Activated naive CD8-positive, alpha-beta T cell (primary cell): ENCODE results near the gene SFI1.
"Not testable (repeated sequence)": the region's sequence is repeated elsewhere in the genome, so short reads cannot be mapped to it uniquely, and the experiment has no call there.

Experiments
- H3K27ac Mint-ChIP-seq: one replicate; pipeline ENCODE4 v1.8.0; 2021; ENCODE audit warnings: mixed read lengths
- H3K27me3 Mint-ChIP-seq: one replicate; pipeline ENCODE4 v1.8.0; 2021; ENCODE audit warnings: mixed read lengths
- H3K36me3 Mint-ChIP-seq: one replicate; pipeline ENCODE4 v1.8.0; 2021; ENCODE audit warnings: mixed read lengths
- H3K4me1 Mint-ChIP-seq: one replicate; pipeline ENCODE4 v1.8.0; 2021; ENCODE audit warnings: low read depth, mixed read lengths
- H3K4me3 Mint-ChIP-seq: one replicate; pipeline ENCODE4 v1.8.0; 2021; ENCODE audit warnings: mild to moderate bottlenecking, mixed read lengths
- H3K9me3 Mint-ChIP-seq: one replicate; pipeline ENCODE4 v1.8.0; 2021; ENCODE audit warnings: low read depth, mixed read lengths

Gene SFI1

GRCh38 chr22:31488346-31488883, 7.9 kb upstream of the SFI1 start:
- H3K27ac Mint-ChIP-seq = peak overlapping the region; percentile 92
- H3K27me3 Mint-ChIP-seq = no peaks in the 10 kb centered on the region
- H3K4me3 Mint-ChIP-seq = peak overlapping the region; percentile 91
- H3K4me1 Mint-ChIP-seq = peaks cover 54% of the 10 kb centered on the region
- H3K36me3 Mint-ChIP-seq = peaks cover 12% of the 10 kb centered on the region
- H3K9me3 Mint-ChIP-seq = no peaks in the 10 kb centered on the region

- Mint-ChIP-seq H3K4me3 (peak overlapping the region; percentile 91), H3K27ac (peak overlapping the region; percentile 92), H3K9me3 (no peaks in the 10 kb centered on the region), H3K4me1 (peaks cover 51% of the 10 kb centered on the region), H3K27me3 (no peaks in the 10 kb centered on the region), H3K36me3 (peaks cover 12% of the 10 kb centered on the region)
These were observed 7.2 kb upstream of the SFI1 start for GRCh38 chr22:31488988-31489617.

GRCh38 chr22:31489632-31490495, 6.5 kb upstream of the SFI1 start, which contains the start of gene EIF4ENIF1:
Gene EIF4ENIF1, minus strand, starts transcription at chr22:31489842. Its CDS starts 1,124 bp downstream, at chr22:31488718.
- Mint-ChIP-seq H3K4me1 (peaks cover 49% of the 10 kb centered on the region), H3K4me3 (peak within 1 kb of the TSS; percentile 97), H3K9me3 (no peaks in the 10 kb centered on the region), H3K27ac (peak within 1 kb of the TSS; percentile 98), H3K36me3 (peaks cover 10% of the 10 kb centered on the region), H3K27me3 (no peaks in the 10 kb centered on the region)

DNA sequence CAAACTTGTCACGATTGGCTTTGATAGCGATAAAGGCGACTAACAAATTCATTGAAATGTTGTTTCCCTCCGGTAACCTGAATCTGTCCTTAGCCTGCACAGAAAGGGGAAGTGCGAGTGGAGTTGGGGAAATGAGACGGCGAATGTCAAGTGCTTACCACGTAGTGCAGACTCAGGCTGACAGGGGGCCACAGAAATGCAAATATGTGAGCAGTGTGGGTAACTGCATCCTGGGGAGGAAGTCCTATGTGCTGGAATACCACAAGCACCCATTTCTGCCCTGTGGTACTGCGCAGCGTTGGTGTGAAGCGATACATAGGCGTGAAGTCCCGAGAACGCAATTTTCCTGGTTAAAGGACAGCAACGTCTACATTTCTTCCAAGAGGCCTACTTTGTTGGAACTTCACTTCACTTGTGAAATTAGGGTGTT, 5.8 kb upstream of the SFI1 start:
- H3K36me3 Mint-ChIP-seq = peaks cover 9% of the 10 kb centered on the region
- H3K4me3 Mint-ChIP-seq = peak overlapping the region; percentile 97
- H3K4me1 Mint-ChIP-seq = peaks cover 43% of the 10 kb centered on the region
- peak overlapping the region; percentile 98 for H3K27ac Mint-ChIP-seq
- no peaks in the 10 kb centered on the region for H3K9me3 Mint-ChIP-seq
- H3K27me3 Mint-ChIP-seq = no peaks in the 10 kb centered on the region

GRCh38 chr22:31491218-31491962, 4.9 kb upstream of the SFI1 start:
- peaks cover 9% of the 10 kb centered on the region for H3K36me3 Mint-ChIP-seq
- H3K27me3 Mint-ChIP-seq = no peaks in the 10 kb centered on the region
- H3K4me1 Mint-ChIP-seq = peaks cover 48% of the 10 kb centered on the region
- no peaks in the 10 kb centered on the region for H3K9me3 Mint-ChIP-seq
- peak overlapping the region; percentile 98 for H3K27ac Mint-ChIP-seq
- H3K4me3 Mint-ChIP-seq = peak overlapping the region; percentile 97

GRCh38 chr22:31492151-31492550, 4.2 kb upstream of the SFI1 start:
- Mint-ChIP-seq H3K27ac (peak overlapping the region; percentile 98), H3K27me3 (no peaks in the 10 kb centered on the region), H3K9me3 (no peaks in the 10 kb centered on the region), H3K36me3 (peaks cover 7% of the 10 kb centered on the region), H3K4me1 (peaks cover 45% of the 10 kb centered on the region), H3K4me3 (no peak overlapping the region)

- H3K27ac Mint-ChIP-seq = peak overlapping the region; percentile 82
- H3K27me3 Mint-ChIP-seq, H3K36me3 Mint-ChIP-seq, H3K9me3 Mint-ChIP-seq: not testable (repeated sequence)
- peak overlapping the region; percentile 32 for H3K4me3 Mint-ChIP-seq
- peaks cover 46% of the 10 kb centered on the region for H3K4me1 Mint-ChIP-seq
These were observed 3.0 kb upstream of the SFI1 start for GRCh38 chr22:31493355-31493754.

- no peaks in the 10 kb centered on the region for H3K27me3 Mint-ChIP-seq
- H3K4me3 Mint-ChIP-seq = peak overlapping the region; percentile 97
- peaks cover 2% of the 10 kb centered on the region for H3K36me3 Mint-ChIP-seq
- H3K4me1 Mint-ChIP-seq = peaks cover 50% of the 10 kb centered on the region
- peak overlapping the region; percentile 97 for H3K27ac Mint-ChIP-seq
- no peaks in the 10 kb centered on the region for H3K9me3 Mint-ChIP-seq
These were observed 993 bp upstream of the SFI1 start for GRCh38 chr22:31495343-31495742.

DNA sequence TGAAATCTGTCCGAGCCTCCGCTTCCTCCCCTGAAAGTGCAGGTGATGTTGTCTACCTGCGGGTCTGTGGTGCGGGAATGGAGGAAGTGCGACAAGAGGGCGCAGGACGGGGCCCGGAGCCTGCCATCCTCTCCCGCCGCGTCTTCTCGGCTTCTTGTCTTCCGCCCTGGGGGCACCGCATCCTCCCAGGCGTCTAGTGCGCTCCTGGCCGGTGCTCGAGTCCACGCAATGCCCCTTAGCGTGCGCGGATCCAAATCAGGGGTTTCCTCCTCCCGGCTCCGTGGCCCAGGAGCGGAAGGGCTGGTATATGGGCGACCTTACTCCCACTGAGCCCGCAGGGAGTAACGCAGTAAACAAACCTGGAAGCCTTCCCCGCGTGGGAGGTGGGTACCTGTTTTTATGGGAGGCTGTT, 405 bp downstream of the SFI1 start:
- no peaks in the 10 kb centered on the region for H3K9me3 Mint-ChIP-seq
- H3K27ac Mint-ChIP-seq = peak overlapping the region; percentile 97
- H3K27me3 Mint-ChIP-seq = no peaks in the 10 kb centered on the region
- peaks cover 43% of the 10 kb centered on the region for H3K4me1 Mint-ChIP-seq
- peaks cover 2% of the 10 kb centered on the region for H3K36me3 Mint-ChIP-seq
- H3K4me3 Mint-ChIP-seq = peak overlapping the region; percentile 97

- H3K27me3 Mint-ChIP-seq = no peaks in the 10 kb centered on the region
- peak overlapping the region; percentile 97 for H3K4me3 Mint-ChIP-seq
- peak overlapping the region; percentile 97 for H3K27ac Mint-ChIP-seq
- peaks cover 2% of the 10 kb centered on the region for H3K36me3 Mint-ChIP-seq
- peaks cover 45% of the 10 kb centered on the region for H3K4me1 Mint-ChIP-seq
- H3K9me3 Mint-ChIP-seq = no peaks in the 10 kb centered on the region
These were observed 1.0 kb downstream of the SFI1 start for GRCh38 chr22:31497148-31497938.

GRCh38 chr22:31501738-31502137, 5.4 kb downstream of the SFI1 start:
- peak overlapping the region; percentile 39 for H3K4me3 Mint-ChIP-seq
- H3K4me1 Mint-ChIP-seq = peaks cover 67% of the 10 kb centered on the region
- peak overlapping the region; percentile 22 for H3K27ac Mint-ChIP-seq
- peaks cover 2% of the 10 kb centered on the region for H3K36me3 Mint-ChIP-seq
- no peaks in the 10 kb centered on the region for H3K27me3 Mint-ChIP-seq
- no peaks in the 10 kb centered on the region for H3K9me3 Mint-ChIP-seq

- peaks cover 11% of the 10 kb centered on the region for H3K36me3 Mint-ChIP-seq
- H3K9me3 Mint-ChIP-seq = peaks cover 7% of the 10 kb centered on the region
- peaks cover 70% of the 10 kb centered on the region for H3K4me1 Mint-ChIP-seq
- no peaks in the 10 kb centered on the region for H3K27me3 Mint-ChIP-seq
- H3K4me3 Mint-ChIP-seq = no peak overlapping the region
- H3K27ac Mint-ChIP-seq = peak overlapping the region; percentile 61
These were observed 7.1 kb downstream of the SFI1 start for GRCh38 chr22:31503211-31503964.

- Mint-ChIP-seq H3K4me3 (peak overlapping the region; percentile 20), H3K27ac (peak overlapping the region; percentile 66), H3K36me3 (peaks cover 18% of the 10 kb centered on the region), H3K4me1 (peaks cover 71% of the 10 kb centered on the region), H3K27me3 (no peaks in the 10 kb centered on the region), H3K9me3 (peaks cover 7% of the 10 kb centered on the region)
These were observed 7.9 kb downstream of the SFI1 start for GRCh38 chr22:31504282-31504681.
